ENCODE data around the gene MYO1H.
"Not testable (repeated sequence)": the region's sequence is repeated elsewhere in the genome, so short reads cannot be mapped to it uniquely, and the experiment has no call there.

DNA sequence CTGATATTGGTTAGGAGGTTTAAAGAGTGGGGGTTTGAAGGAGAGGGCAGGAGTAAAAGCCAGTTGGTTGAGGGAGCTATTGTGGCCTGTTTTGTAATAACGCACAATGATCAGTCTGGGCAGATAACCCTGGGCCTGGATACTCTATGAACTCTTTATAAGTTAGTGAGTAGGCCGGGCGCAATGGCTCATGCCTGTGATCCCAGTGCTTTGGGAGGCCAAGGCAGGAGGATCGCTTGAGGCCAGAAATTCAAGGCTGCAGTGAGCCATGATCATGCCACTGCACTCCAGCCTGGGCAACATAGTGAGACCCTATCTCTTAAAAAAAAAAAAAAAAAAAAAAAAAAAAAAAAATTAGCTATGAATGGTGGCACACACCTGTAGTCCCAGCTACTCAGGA, 58.4 kb downstream of the MYO1H start:
- not testable (repeated sequence) for TF ChIP-seq YY1 (IDR thresholded peaks at IDR 0.05; ENCODE audit: insufficient read depth, insufficient read length); ZNF274 (IDR thresholded peaks at IDR 0.05; ENCODE audit: low read depth, low read length); SUZ12 (IDR thresholded peaks at IDR 0.05; ENCODE audit: extremely low read depth, insufficient read depth, insufficient read length)

Measured in NT2/D1 (cell line).